Urinary bladder (tissue), 4 donors: ENCODE data around the gene PPIH. TPM values are rescaled to one million over a fixed set of nuclear protein-coding genes. Genes with fewer than 3 reads are reported as not detected.
"Not testable (repeated sequence)": the region's sequence is repeated elsewhere in the genome, so short reads cannot be mapped to it uniquely, and the experiment has no call there.

Experiments
- DNase-seq: peaks from one replicate; pipeline ENCODE4 v3.0.0-alpha.2; 2015; ENCODE audit errors: extremely low spot score
- H3K27ac ChIP-seq: one replicate; pipeline ENCODE4 v1.5.1; 2013; ENCODE audit warnings: low read depth, mild to moderate bottlenecking, moderate library complexity
- H3K36me3 ChIP-seq: one replicate; pipeline ENCODE4 v1.6.1; 2013; ENCODE audit warnings: mild to moderate bottlenecking, moderate library complexity; ENCODE audit not compliant: insufficient read depth
- H3K4me1 ChIP-seq: one replicate; pipeline ENCODE4 v1.6.1; 2013; ENCODE audit warnings: mild to moderate bottlenecking, moderate library complexity; ENCODE audit not compliant: insufficient read depth
- H3K4me3 ChIP-seq: one replicate; pipeline ENCODE4 v1.5.1; 2013; ENCODE audit warnings: low read depth, low read length
- WGBS: extraction: QIAGEN DNeasy Blood & Tissue Kit; methylation state at CpG from one replicate; pipeline ENCODE4 v1.1.7; 2013; 5-methylcytosine and 5-hydroxymethylcytosine counted together
- polyA plus RNA-seq: library from polyadenylated mRNA; stranded (reverse); fragments of 200-250 nt; gene quantifications from one replicate; pipeline ENCODE4 v1.2.3, GENCODE V29; 2013
- total RNA-seq: library from RNA; depleted of rRNA; stranded (reverse); fragments of >200 nt; gene quantifications from one replicate; pipeline ENCODE4 v1.2.3, GENCODE V29; 2014
- donor health status: healthy with polysubstance abuse.
- donor health status: healthy.

The PPIH gene
- total and polyA plus RNA-seq, 2 donors = 24.1 to 29.8 TPM

GRCh38 chr1:42690477-42691156 is 32.4 kb downstream of the PPIH start:
- 80% methylated on average over 1 of the region's 1 CpG for WGBS
- no peak for DNase-seq
- Histone ChIP-seq H3K27ac (no peak overlapping the region), H3K4me1 (peaks cover 2% of the 10 kb centered on the region), H3K36me3 (peaks cover 1% of the 10 kb centered on the region), H3K4me3 (no peak overlapping the region)

DNA sequence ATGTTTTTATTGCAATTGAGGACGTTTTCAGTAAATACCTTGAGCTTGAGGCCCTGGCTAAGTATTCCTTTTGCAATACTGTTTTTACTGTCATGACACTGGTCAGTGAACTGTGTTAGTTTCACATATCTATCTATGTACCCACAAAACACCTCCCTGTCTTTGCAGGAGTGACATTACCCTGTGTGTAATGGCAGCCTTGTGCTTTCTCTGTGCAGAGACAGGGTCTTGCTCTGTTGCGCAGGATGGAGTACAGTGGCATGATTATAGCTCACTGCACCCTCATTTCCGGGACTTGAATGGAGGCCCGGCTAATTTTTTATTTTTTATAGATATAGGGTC is 32.9 kb downstream of the PPIH start:
- DNase-seq = no peak
- 71% methylated on average over 4 of the region's 4 CpGs for WGBS
- H3K4me3 ChIP-seq = no peak overlapping the region
- peaks cover 2% of the 10 kb centered on the region for H3K4me1 ChIP-seq
- H3K27ac ChIP-seq = no peak overlapping the region
- H3K36me3 ChIP-seq = peaks cover 1% of the 10 kb centered on the region

DNA sequence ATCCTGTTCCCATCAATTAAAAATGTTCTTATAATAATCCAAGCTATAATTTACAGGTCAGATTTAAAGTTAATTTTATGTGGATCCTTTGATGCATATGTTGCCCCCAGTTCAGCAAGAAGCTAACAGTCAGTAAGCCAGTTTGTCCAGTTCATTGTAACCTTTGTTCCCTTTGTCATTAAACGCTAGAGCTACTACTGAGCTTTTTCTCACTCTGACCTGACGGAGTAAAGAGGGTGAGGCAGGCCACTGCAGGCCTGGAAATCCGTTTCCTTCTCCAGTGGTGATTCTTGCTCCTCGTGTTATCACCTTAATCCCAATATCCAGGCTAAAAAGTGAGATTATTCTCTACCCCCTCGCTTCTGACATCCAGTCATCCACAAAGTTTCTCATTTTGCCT is 34.2 kb downstream of the PPIH start:
- Histone ChIP-seq H3K4me3 (no peak overlapping the region), H3K27ac (peak overlapping the region; percentile 70), H3K36me3 (peaks cover 4% of the 10 kb centered on the region), H3K4me1 (peaks cover 2% of the 10 kb centered on the region)
- 65% methylated on average over 5 of the region's 5 CpGs for WGBS
- peak; percentile 15 for DNase-seq

GRCh38 chr1:42692911-42693310 is 34.7 kb downstream of the PPIH start:
- DNase-seq = no peak
- peak overlapping the region; percentile 70 for H3K27ac ChIP-seq
- WGBS = 88% methylated on average over 2 of the region's 2 CpGs
- H3K36me3 ChIP-seq = peaks cover 5% of the 10 kb centered on the region
- peaks cover 2% of the 10 kb centered on the region for H3K4me1 ChIP-seq
- no peak overlapping the region for H3K4me3 ChIP-seq

- WGBS = 94% methylated on average over 4 of the region's 4 CpGs
- Histone ChIP-seq H3K36me3 (peaks cover 10% of the 10 kb centered on the region), H3K4me1 (no peaks in the 10 kb centered on the region), H3K27ac (no peak overlapping the region), H3K4me3 (no peak overlapping the region)
- no peak for DNase-seq
These were observed 40.0 kb downstream of the PPIH start for GRCh38 chr1:42698081-42698813.

- Histone ChIP-seq H3K36me3 (peaks cover 11% of the 10 kb centered on the region), H3K27ac (no peak overlapping the region), H3K4me3 (no peak overlapping the region), H3K4me1 (no peaks in the 10 kb centered on the region)
- DNase-seq = no peak
These were observed 41.8 kb downstream of the PPIH start for GRCh38 chr1:42700006-42700405.

GRCh38 chr1:42703888-42704464 is 45.8 kb downstream of the PPIH start:
- 94% methylated on average over 7 of the region's 7 CpGs for WGBS
- peaks cover 4% of the 10 kb centered on the region for H3K36me3 ChIP-seq

DNA sequence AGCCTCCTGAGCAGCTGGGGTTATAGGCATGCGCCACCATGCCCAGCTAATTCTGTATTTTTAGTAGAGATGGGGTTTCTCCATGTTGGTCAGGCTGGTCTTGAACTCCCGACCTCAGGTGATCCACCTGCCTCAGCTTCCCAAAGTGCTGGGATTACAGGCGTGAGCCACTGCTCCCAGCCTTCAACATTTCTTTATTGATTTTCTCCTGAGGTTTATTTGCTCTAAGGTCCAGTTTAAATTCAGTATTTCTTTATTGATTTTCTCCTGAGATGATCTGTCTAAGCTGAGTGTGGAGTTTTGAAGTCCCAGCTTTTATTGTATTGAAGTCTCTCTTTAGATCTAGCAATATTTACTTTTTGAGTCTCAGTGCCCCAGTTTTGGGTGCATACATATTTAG is 54.6 kb downstream of the PPIH start:
- not testable (repeated sequence) for H3K27ac ChIP-seq, H3K36me3 ChIP-seq, H3K4me3 ChIP-seq, DNase-seq, H3K4me1 ChIP-seq
- WGBS = 97% methylated on average over 3 of the region's 3 CpGs

More at GRCh38 chr1:42703888-42704464, 45.8 kb downstream of the PPIH start:
- Histone ChIP-seq H3K27ac (no peak overlapping the region), H3K4me1 (no peaks in the 10 kb centered on the region), H3K4me3 (no peak overlapping the region)
- no peak for DNase-seq

DNA sequence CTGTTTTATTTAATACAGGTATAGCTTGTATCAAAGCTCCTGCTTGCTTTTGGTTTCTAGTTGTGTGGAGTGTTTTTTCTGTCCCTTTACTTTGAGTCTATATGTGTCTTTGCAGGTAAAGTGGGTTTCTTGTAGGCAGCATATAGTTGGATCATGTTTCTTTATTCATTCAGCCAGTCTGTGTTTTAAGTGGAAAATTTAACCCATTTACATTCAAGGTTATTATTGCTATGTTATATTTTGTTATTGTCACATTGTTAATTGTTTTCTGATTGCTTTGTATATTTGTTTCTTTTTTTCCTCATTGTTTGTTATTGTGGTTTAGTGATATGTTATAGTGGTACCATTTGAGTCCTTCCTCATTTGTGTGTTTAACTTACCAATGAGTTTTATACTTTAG is 55.1 kb downstream of the PPIH start:
- Histone ChIP-seq H3K27ac (no peak overlapping the region), H3K4me1 (no peaks in the 10 kb centered on the region), H3K36me3 (peaks cover 2% of the 10 kb centered on the region), H3K4me3 (no peak overlapping the region)
- DNase-seq = no peak

GRCh38 chr1:42714441-42714840 is 56.2 kb downstream of the PPIH start:
- not testable (repeated sequence) for H3K4me3 ChIP-seq, H3K36me3 ChIP-seq, H3K27ac ChIP-seq, DNase-seq, H3K4me1 ChIP-seq

GRCh38 chr1:42720868-42721267 is 62.6 kb downstream of the PPIH start:
- Histone ChIP-seq H3K36me3 (no peaks in the 10 kb centered on the region), H3K4me1 (no peaks in the 10 kb centered on the region), H3K4me3 (no peak overlapping the region), H3K27ac (no peak overlapping the region)
- DNase-seq = no peak
- WGBS = 89% methylated on average over 1 of the region's 1 CpG

GRCh38 chr1:42721926-42722325 is 63.7 kb downstream of the PPIH start:
- no peaks in the 10 kb centered on the region for H3K36me3 ChIP-seq
- H3K27ac ChIP-seq = no peak overlapping the region
- no peak overlapping the region for H3K4me3 ChIP-seq
- WGBS = 97% methylated on average over 3 of the region's 3 CpGs
- no peaks in the 10 kb centered on the region for H3K4me1 ChIP-seq
- DNase-seq = no peak

- not testable (repeated sequence) for DNase-seq, H3K4me3 ChIP-seq, H3K4me1 ChIP-seq, H3K27ac ChIP-seq, H3K36me3 ChIP-seq
- WGBS = 98% methylated on average over 2 of the region's 2 CpGs
These were observed 64.2 kb downstream of the PPIH start for GRCh38 chr1:42722403-42722802.

- Histone ChIP-seq H3K4me3 (no peak overlapping the region), H3K36me3 (no peaks in the 10 kb centered on the region), H3K4me1 (no peaks in the 10 kb centered on the region), H3K27ac (no peak overlapping the region)
- 84% methylated on average over 6 of the region's 6 CpGs for WGBS
- no peak for DNase-seq
These were observed 65.3 kb downstream of the PPIH start for GRCh38 chr1:42723511-42723910.
